Esophagus muscularis mucosa (tissue), 4 donors: ENCODE results near the gene PCK1.

Experiments
- EP300 ChIP-seq: sonication (generic); formaldehyde crosslinking; IDR thresholded peaks from one replicate; pipeline ENCODE4 v1.6.1; 2017; ENCODE audit warnings: antibody characterized with exemption
- POLR2A ChIP-seq: fragments of 450-650 bp; IDR thresholded peaks from one replicate; pipeline ENCODE4 v1.6.1; 2017; ENCODE audit warnings: antibody characterized with exemption, moderate library complexity, mild to moderate bottlenecking, low read depth
- POLR2AphosphoS5 ChIP-seq, 2 donors: sonication (generic); formaldehyde crosslinking; IDR thresholded peaks; one replicate each; pipeline ENCODE4 v1.6.1; 2017; ENCODE audit warnings: antibody characterized with exemption in 2 of 2
- TF ChIP-seq, protein P1 (sequence below), 3 experiments: fragments of 200-600 bp in 2 of 3; fragments of 450-650 bp in 1 of 3; sonication (generic) in 2 of 3; IDR thresholded peaks; one replicate each; pipeline ENCODE4 v1.5.1; 2017 to 2019; ENCODE audit warnings: antibody characterized with exemption in 3 of 3, mild to moderate bottlenecking in 2 of 3, moderate library complexity in 1 of 3

GRCh38 chr20:57600320-57601210, 39.7 kb downstream of the PCK1 start:
- TF ChIP-seq POLR2A (no peak), EP300 (no peak), POLR2AphosphoS5 (IDR thresholded peaks at IDR 0.05) (no peak)
- TF ChIP-seq, protein P1, sequence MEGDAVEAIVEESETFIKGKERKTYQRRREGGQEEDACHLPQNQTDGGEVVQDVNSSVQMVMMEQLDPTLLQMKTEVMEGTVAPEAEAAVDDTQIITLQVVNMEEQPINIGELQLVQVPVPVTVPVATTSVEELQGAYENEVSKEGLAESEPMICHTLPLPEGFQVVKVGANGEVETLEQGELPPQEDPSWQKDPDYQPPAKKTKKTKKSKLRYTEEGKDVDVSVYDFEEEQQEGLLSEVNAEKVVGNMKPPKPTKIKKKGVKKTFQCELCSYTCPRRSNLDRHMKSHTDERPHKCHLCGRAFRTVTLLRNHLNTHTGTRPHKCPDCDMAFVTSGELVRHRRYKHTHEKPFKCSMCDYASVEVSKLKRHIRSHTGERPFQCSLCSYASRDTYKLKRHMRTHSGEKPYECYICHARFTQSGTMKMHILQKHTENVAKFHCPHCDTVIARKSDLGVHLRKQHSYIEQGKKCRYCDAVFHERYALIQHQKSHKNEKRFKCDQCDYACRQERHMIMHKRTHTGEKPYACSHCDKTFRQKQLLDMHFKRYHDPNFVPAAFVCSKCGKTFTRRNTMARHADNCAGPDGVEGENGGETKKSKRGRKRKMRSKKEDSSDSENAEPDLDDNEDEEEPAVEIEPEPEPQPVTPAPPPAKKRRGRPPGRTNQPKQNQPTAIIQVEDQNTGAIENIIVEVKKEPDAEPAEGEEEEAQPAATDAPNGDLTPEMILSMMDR (IDR thresholded peaks at IDR 0.05), result no peak
